IMR-90 (cell line): ENCODE data around the gene PMM2. TPM values are rescaled to one million over a fixed set of nuclear protein-coding genes. Genes with fewer than 3 reads are reported as not detected.

ENCODE experiments used
- ATAC-seq: fragments of 200-7000 bp; cut with Tn5 transposase; 2 replicates; pipeline ENCODE4 v1.9.1; 2020; ENCODE audit warnings: low read depth, mild to moderate bottlenecking, moderate library complexity
- BruUV-seq: library from RNA; stranded (reverse); fragments of 400-500 nt; replicated peaks from 2 replicates; lab custom pipeline; 2021; lab: Mats Ljungman, UMichigan
- CTCF ChIA-PET: fragments of 300-600 bp; formaldehyde crosslinking; extraction: SDS; loops from one replicate; lab custom pipeline; 2021; ENCODE audit warnings: antibody characterized with exemption; lab: Yijun Ruan, JAX
- POLR2A ChIA-PET: fragments of 300-600 bp; sonication (Branson Sonifier 250); formaldehyde crosslinking; loops from one replicate; lab custom pipeline; 2022; ENCODE audit warnings: antibody characterized with exemption; ENCODE audit not compliant: unreplicated experiment; lab: Charles Lee
- DNase-seq: peaks from one replicate; pipeline ENCODE4 v3.0.0; 2013
- H2AFZ ChIP-seq: replicated peaks from 2 replicates; pipeline ENCODE3; 2013; ENCODE audit warnings: low read length, mild to moderate bottlenecking; ENCODE audit not compliant: poor library complexity
- H2AK5ac ChIP-seq: 2 replicates; pipeline ENCODE4 v1.6.1; 2013; ENCODE audit warnings: low read depth, low read length, inconsistent platforms
- H2AK9ac ChIP-seq: replicated peaks from 2 replicates; pipeline ENCODE3; 2013; ENCODE audit warnings: mild to moderate bottlenecking, low read depth, low read length, moderate library complexity; ENCODE audit not compliant: poor library complexity
- H2BK120ac ChIP-seq: 2 replicates; pipeline ENCODE4 v1.6.1; 2013; ENCODE audit warnings: low read depth, low read length, inconsistent platforms
- H2BK15ac ChIP-seq: 3 replicates; pipeline ENCODE4 v1.6.1; 2013; ENCODE audit warnings: low read depth, low read length, inconsistent platforms
- H2BK20ac ChIP-seq: 2 replicates; pipeline ENCODE4 v1.6.1; 2013; ENCODE audit warnings: low read depth, mild to moderate bottlenecking, inconsistent platforms, low read length, moderate library complexity
- H2BK5ac ChIP-seq: 2 replicates; pipeline ENCODE4 v1.6.1; 2013; ENCODE audit warnings: mild to moderate bottlenecking, low read depth, low read length, inconsistent platforms; ENCODE audit not compliant: poor library complexity, severe bottlenecking
- H3K14ac ChIP-seq: replicated peaks from 2 replicates; pipeline ENCODE4 v1.6.1; 2013; ENCODE audit warnings: low read depth, low read length, inconsistent platforms
- H3K18ac ChIP-seq: 2 replicates; pipeline ENCODE4 v1.6.1; 2013; ENCODE audit warnings: low read depth, low read length, control low read depth
- H3K23ac ChIP-seq: 2 replicates; pipeline ENCODE4 v1.6.1; 2013; ENCODE audit warnings: low read depth, low read length, inconsistent platforms
- H3K27ac ChIP-seq: 2 replicates; pipeline ENCODE4 v1.5.1; 2013; ENCODE audit warnings: mild to moderate bottlenecking, control low read depth, low read length; ENCODE audit not compliant: insufficient read depth
- H3K27me3 ChIP-seq: 2 replicates; pipeline ENCODE4 v1.6.1; 2013; ENCODE audit warnings: low read length; ENCODE audit not compliant: control insufficient read depth, insufficient read depth
- H3K36me3 ChIP-seq: 2 replicates; pipeline ENCODE4 v1.6.1; 2013; ENCODE audit warnings: low read length, mixed read lengths; ENCODE audit not compliant: control insufficient read depth, insufficient read depth
- H3K4ac ChIP-seq: 2 replicates; pipeline ENCODE4 v1.6.1; 2013; ENCODE audit warnings: low read depth, low read length, inconsistent platforms
- H3K4me1 ChIP-seq: 2 replicates; pipeline ENCODE4 v1.6.1; 2013; ENCODE audit warnings: low read length, mixed read lengths; ENCODE audit not compliant: control insufficient read depth, insufficient read depth
- H3K4me2 ChIP-seq: 2 replicates; pipeline ENCODE4 v1.6.1; 2013; ENCODE audit warnings: low read depth, mild to moderate bottlenecking, control low read depth, low read length, moderate library complexity
- H3K4me3 ChIP-seq: 2 replicates; pipeline ENCODE4 v1.5.1; 2013; ENCODE audit warnings: low read depth, mild to moderate bottlenecking, control low read depth, low read length, moderate library complexity; ENCODE audit not compliant: insufficient read depth
- H3K56ac ChIP-seq: 2 replicates; pipeline ENCODE4 v1.6.1; 2013; ENCODE audit warnings: low read length, inconsistent platforms; ENCODE audit not compliant: insufficient read depth; ENCODE audit errors: extremely low read depth
- H3K79me1 ChIP-seq, 2 experiments: 2 replicates each; pipeline ENCODE4 v1.6.1; 2013; ENCODE audit warnings: low read length in 2 of 2, inconsistent platforms in 1 of 2, low read depth in 1 of 2
- H3K9ac ChIP-seq: 2 replicates; pipeline ENCODE4 v1.6.1; 2013; ENCODE audit warnings: low read depth, low read length, control low read depth
- H3K9me1 ChIP-seq: 2 replicates; pipeline ENCODE4 v1.6.1; 2013; ENCODE audit warnings: low read length, inconsistent platforms; ENCODE audit not compliant: insufficient read depth
- H3K9me3 ChIP-seq: 2 replicates; pipeline ENCODE4 v1.6.1; 2013; ENCODE audit warnings: low read length; ENCODE audit not compliant: control insufficient read depth, insufficient read depth
- H4K20me1 ChIP-seq: 2 replicates; pipeline ENCODE4 v1.6.1; 2013; ENCODE audit warnings: low read length, inconsistent platforms; ENCODE audit not compliant: insufficient read depth
- H4K5ac ChIP-seq: 2 replicates; pipeline ENCODE4 v1.6.1; 2013; ENCODE audit warnings: mild to moderate bottlenecking, low read depth, low read length, control low read depth
- H4K8ac ChIP-seq, 2 experiments: 2 replicates each; pipeline ENCODE4 v1.6.1; 2013; ENCODE audit warnings: low read depth in 2 of 2, low read length in 2 of 2, control low read depth in 1 of 2, inconsistent platforms in 1 of 2
- H4K91ac ChIP-seq: 2 replicates; pipeline ENCODE4 v1.6.1; 2013; ENCODE audit warnings: low read depth, low read length, inconsistent platforms; ENCODE audit not compliant: insufficient read depth
- CTCF ChIP-seq: conservative IDR thresholded peaks from 2 replicates; pipeline ENCODE4 v1.5.1; 2012; ENCODE audit warnings: mild to moderate bottlenecking, low read depth, low read length, improper control_type of control experiment
- RCOR1 ChIP-seq: IDR thresholded peaks from 2 replicates; pipeline ENCODE4 v1.6.1; 2012; ENCODE audit warnings: mild to moderate bottlenecking, low read length, improper control_type of control experiment; ENCODE audit not compliant: insufficient replicate concordance
- WGBS, 2 experiments: methylation state at CpG; one replicate each; pipeline versions ENCODE4 v1.1.5 to v1.1.7; 2013; ENCODE audit warnings: missing lambda C conversion rate in 2 of 2; ENCODE audit not compliant: insufficient read length in 1 of 2; ENCODE audit errors: extremely low coverage in 2 of 2; 5-methylcytosine and 5-hydroxymethylcytosine counted together
- dilution Hi-C: fragments of 300-500 bp; cut with HindIII; formaldehyde crosslinking; loops from one replicate; pipeline ENCODE4 v1.14.3; 2018; ENCODE audit warnings: low sequenced_read_pairs; ENCODE audit not compliant: unreplicated experiment
- in situ Hi-C: fragments of 300-500 bp; cut with MboI; formaldehyde crosslinking; loops from 3 replicates; pipeline ENCODE4 v1.14.3; 2019; ENCODE audit warnings: low sequenced_read_pairs, inconsistent platforms, mixed read lengths
- intact Hi-C: fragments of 100-400 bp; cut with micrococcal nuclease; formaldehyde crosslinking; loops from 2 replicates; pipeline ENCODE4 v1.10.0; 2022
- polyA plus RNA-seq, 3 experiments: library from polyadenylated mRNA; depleted of rRNA; stranded (reverse); fragments of >200 nt; gene quantifications; 2 replicates each; pipeline ENCODE4 v1.2.3, GENCODE V29; 2012; ENCODE audit warnings: low replicate concordance in 1 of 3
- total RNA-seq: library from RNA; depleted of rRNA; stranded (reverse); fragments of >200 nt; gene quantifications from 2 replicates; pipeline ENCODE4 v1.2.3, GENCODE V29; 2012

PMM2 gene
- total and polyA plus RNA-seq, 2 of the 4 experiments (the other 2 are of a cell fraction): 25.8 to 38.9 TPM

- dilution Hi-C loops: no loop called here
- H3K9ac ChIP-seq: no peak overlapping the region
- H4K8ac ChIP-seq: no peak overlapping the region
- intact Hi-C loops: loop anchor here (5.0 to 10.0 kb wide), 2 partner anchors 59 to 121 kb away; no protein-coding TSS in a partner anchor
- H2AFZ ChIP-seq: peak overlapping the region; percentile 65
- H3K4me1 ChIP-seq: peaks cover 27% of the 10 kb centered on the region
- peaks cover 33% of the 10 kb centered on the region for H3K9me1 ChIP-seq
- H3K4me2 ChIP-seq: no peak overlapping the region
- ATAC-seq (peak; percentile 40), DNase-seq (peak; percentile 51)
- H4K5ac ChIP-seq: no peak overlapping the region
- peaks cover 14% of the 10 kb centered on the region for H3K36me3 ChIP-seq
- H3K27ac ChIP-seq: no peak overlapping the region
- no peak overlapping the region for H3K18ac ChIP-seq
- POLR2A ChIA-PET: no interaction called here
- H3K27me3 ChIP-seq: no peaks in the 10 kb centered on the region
- H4K20me1 ChIP-seq: peaks cover 34% of the 10 kb centered on the region
- H2BK120ac ChIP-seq: peak overlapping the region; percentile 65
- peak overlapping the region; percentile 94 for H2AK5ac ChIP-seq
- H2BK20ac ChIP-seq: peak overlapping the region; percentile 66; the same call in 1 of the 2 replicates
- H2BK15ac ChIP-seq: peak overlapping the region; percentile 77; the same call in 2 of the 3 replicates
- peak overlapping the region; percentile 69 for H3K4ac ChIP-seq
- no peaks in the 10 kb centered on the region for H3K9me3 ChIP-seq
- no peak overlapping the region for H3K56ac ChIP-seq
- TF ChIP-seq RCOR1 (no peak), CTCF (0 out of 2 replicates have a peak, but pooled peaks have one; percentile 19)
- peaks cover 3 to 56% of the 10 kb centered on the region in 2 experiments; a peak in 3 of 4 replicates for H3K79me1 ChIP-seq
- H3K23ac ChIP-seq: peak overlapping the region; percentile 78
- BruUV-seq: no TSS peak
- H4K91ac ChIP-seq: peak overlapping the region; percentile 76
- WGBS, 2 experiments: 47% methylated on average over 4 of the region's 20 CpGs; no CpG with 5 or more reads in 1 of the 2 experiments
- peak overlapping the region; percentile 77 for H3K14ac ChIP-seq
- peak overlapping the region; percentile 66 for H2AK9ac ChIP-seq
- in situ Hi-C loops: no loop called here
- H3K4me3 ChIP-seq: no peak overlapping the region
- CTCF ChIA-PET: interaction anchor here (0.5 to 1.1 kb wide), 2 partner anchors 123 to 1437 kb away, joined by 4 read pairs; no protein-coding TSS in a partner anchor
- no peak overlapping the region for H2BK5ac ChIP-seq
Measured at GRCh38 chr16:8885674-8886592, 88.3 kb downstream of the PMM2 start.
